Sigmoid colon (tissue), 7 donors: ENCODE results near the gene CMTM2. TPM values are rescaled to one million over a fixed set of nuclear protein-coding genes. Genes with fewer than 3 reads are reported as not detected.

ENCODE experiments used
- DNase-seq: peaks from one replicate; pipeline ENCODE4 v3.0.0-alpha.2; 2019
- H3K27ac ChIP-seq, 4 donors: fragments of 200-600 bp; sonication (generic); one replicate each; pipeline ENCODE4 v1.5.1; 2016 to 2019; ENCODE audit warnings: mild to moderate bottlenecking in 1 of 4
- H3K27me3 ChIP-seq, 3 donors: fragments of 200-600 bp; sonication (generic); one replicate each; pipeline ENCODE4 v1.5.1; 2019; ENCODE audit warnings: mild to moderate bottlenecking in 1 of 3
- H3K36me3 ChIP-seq, 4 donors: fragments of 200-600 bp; sonication (generic); one replicate each; pipeline ENCODE4 v1.5.1; 2016 to 2019
- H3K4me1 ChIP-seq, 4 donors: fragments of 200-600 bp; sonication (generic); one replicate each; pipeline ENCODE4 v1.5.1; 2017 to 2019
- H3K4me3 ChIP-seq, 4 donors: fragments of 200-600 bp; sonication (generic); one replicate each; pipeline ENCODE4 v1.5.1; 2017 to 2019; ENCODE audit warnings: mild to moderate bottlenecking in 2 of 4, moderate library complexity in 1 of 4
- H3K9me3 ChIP-seq, 4 donors: fragments of 200-600 bp in 3 of 4; sonication (generic) in 3 of 4; one replicate each; pipeline versions ENCODE4 v1.5.1 to v1.6.1; 2013 to 2019
- EP300 ChIP-seq, 4 donors: sonication (generic); formaldehyde crosslinking; IDR thresholded peaks; one replicate each; pipeline ENCODE4 v1.6.1; 2017; ENCODE audit warnings: antibody characterized with exemption in 4 of 4
- POLR2A ChIP-seq, 2 donors: fragments of 450-650 bp; IDR thresholded peaks; one replicate each; pipeline ENCODE4 v1.6.1; 2016; ENCODE audit warnings: antibody characterized with exemption in 2 of 2, mild to moderate bottlenecking in 2 of 2, moderate library complexity in 2 of 2
- POLR2AphosphoS5 ChIP-seq, 4 donors: sonication (generic); formaldehyde crosslinking; IDR thresholded peaks; one replicate each; pipeline ENCODE4 v1.6.1; 2017; ENCODE audit warnings: antibody characterized with exemption in 4 of 4
- WGBS, 2 donors: extraction: QIAGEN DNeasy Blood & Tissue Kit; methylation state at CpG; one replicate each; pipeline ENCODE4 v1.1.7; 2013; 5-methylcytosine and 5-hydroxymethylcytosine counted together
- intact Hi-C: fragments of 100-400 bp; cut with DNase I; formaldehyde crosslinking; loops from one replicate; pipeline ENCODE4 v1.15.1; 2023
- polyA plus RNA-seq, 3 donors: library from polyadenylated mRNA; stranded (reverse); fragments of 200-250 nt; gene quantifications; one replicate each; pipeline ENCODE4 v1.2.3, GENCODE V29; 2013
- total RNA-seq, 4 donors: library from RNA; depleted of rRNA; stranded (reverse); fragments of >200 nt; gene quantifications; one replicate each; pipeline ENCODE4 v1.1.0, GENCODE V29; 2016
- TF ChIP-seq, protein P1 (sequence below), 4 experiments: fragments of 450-650 bp in 3 of 4; fragments of 200-600 bp in 1 of 4; IDR thresholded peaks; one replicate each; pipeline ENCODE4 v1.5.1; 2016 to 2019; ENCODE audit warnings: antibody characterized with exemption in 4 of 4, mild to moderate bottlenecking in 3 of 4, moderate library complexity in 2 of 4
- donor health status: healthy with polysubstance abuse.
- donor health status: Bipolar disorder and iron deficiency.
- donor health status: healthy.

Gene CMTM2
- total and polyA plus RNA-seq, 7 donors, result 0.33 TPM; not detected in 6

DNA sequence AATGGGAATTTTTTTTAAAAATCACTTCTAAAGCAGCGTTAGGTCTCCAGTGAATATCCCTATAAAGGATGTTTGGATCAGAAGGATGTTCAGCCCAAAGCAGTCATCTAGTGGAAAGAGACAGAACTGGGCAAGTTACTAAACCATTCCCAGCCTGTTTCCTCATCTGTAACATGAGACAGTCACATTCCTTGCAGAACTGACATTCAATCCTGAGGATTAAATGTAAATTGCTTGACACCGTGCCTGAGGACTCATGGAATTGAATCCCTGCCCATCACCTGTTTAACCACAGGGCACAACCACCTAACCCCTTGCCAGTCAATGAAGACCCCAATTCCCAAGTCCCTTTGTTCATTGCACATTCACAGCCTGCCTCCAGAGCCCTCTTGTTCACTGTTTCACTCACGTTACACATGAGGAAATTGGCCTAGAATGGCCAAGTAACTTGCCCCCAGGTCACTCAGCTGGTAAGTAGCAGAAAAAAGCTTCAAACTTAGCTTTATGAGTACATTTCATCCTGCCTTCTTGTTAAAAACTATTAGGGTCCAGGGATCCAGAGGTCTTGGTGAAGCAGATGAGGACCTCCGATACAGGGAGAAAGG is 1.4 kb downstream of the CMTM2 start:
- Histone ChIP-seq H3K27me3 (peaks cover 11 to 33% (median 24%) of the 10 kb centered on the region in 3 donors), H3K4me3 (no peak overlapping the region), H3K36me3 (no peaks in the 10 kb centered on the region), H3K4me1 (peaks cover 0 to 13% (median 12%) of the 10 kb centered on the region in 4 donors), H3K27ac (no peak overlapping the region), H3K9me3 (no peaks in the 10 kb centered on the region)
- intact Hi-C loops, result no loop called here
- DNase-seq, result no peak
- TF ChIP-seq, protein P1, sequence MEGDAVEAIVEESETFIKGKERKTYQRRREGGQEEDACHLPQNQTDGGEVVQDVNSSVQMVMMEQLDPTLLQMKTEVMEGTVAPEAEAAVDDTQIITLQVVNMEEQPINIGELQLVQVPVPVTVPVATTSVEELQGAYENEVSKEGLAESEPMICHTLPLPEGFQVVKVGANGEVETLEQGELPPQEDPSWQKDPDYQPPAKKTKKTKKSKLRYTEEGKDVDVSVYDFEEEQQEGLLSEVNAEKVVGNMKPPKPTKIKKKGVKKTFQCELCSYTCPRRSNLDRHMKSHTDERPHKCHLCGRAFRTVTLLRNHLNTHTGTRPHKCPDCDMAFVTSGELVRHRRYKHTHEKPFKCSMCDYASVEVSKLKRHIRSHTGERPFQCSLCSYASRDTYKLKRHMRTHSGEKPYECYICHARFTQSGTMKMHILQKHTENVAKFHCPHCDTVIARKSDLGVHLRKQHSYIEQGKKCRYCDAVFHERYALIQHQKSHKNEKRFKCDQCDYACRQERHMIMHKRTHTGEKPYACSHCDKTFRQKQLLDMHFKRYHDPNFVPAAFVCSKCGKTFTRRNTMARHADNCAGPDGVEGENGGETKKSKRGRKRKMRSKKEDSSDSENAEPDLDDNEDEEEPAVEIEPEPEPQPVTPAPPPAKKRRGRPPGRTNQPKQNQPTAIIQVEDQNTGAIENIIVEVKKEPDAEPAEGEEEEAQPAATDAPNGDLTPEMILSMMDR (IDR thresholded peaks at IDR 0.05), result no peak
- 85 to 92% methylated on average over 4 of the region's 4 CpGs for WGBS, 2 donors

DNA sequence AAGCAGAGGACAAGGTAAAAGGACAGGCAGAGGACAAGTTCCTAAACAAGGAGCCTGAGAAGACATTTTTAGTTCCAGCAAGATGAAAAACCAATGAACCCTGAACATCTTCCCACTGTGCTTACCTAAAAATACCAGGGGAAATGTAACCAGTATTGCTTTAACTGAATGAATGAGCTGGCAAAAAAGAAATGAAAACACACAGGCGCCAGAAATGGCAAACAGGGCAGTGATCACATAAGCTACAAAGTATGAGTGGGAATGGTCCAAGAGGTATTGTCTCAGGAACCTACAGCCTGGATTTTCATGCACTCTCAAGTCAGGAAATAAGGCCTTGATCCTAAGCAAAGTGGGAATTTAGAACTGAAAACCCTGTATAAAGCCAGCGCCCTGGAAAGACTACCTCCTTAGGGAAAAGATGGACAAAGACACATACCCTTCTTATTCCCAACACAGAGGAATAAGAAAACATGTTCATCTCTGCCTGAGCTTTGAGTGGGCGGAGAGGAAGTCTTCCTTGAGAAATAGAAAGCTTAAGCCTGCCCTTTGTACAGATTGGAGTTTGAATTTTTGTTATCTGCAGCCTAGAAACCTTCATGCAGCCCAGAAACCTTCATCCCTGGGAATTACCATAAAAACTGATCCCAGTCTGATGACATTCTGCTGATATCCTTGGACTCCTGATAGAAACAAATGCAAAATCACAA is 2.1 kb downstream of the CMTM2 start:
- no peak for DNase-seq
- Histone ChIP-seq H3K27me3 (peaks cover 11 to 33% (median 24%) of the 10 kb centered on the region in 3 donors), H3K9me3 (no peaks in the 10 kb centered on the region), H3K27ac (no peak overlapping the region), H3K4me1 (peaks cover 0 to 13% (median 12%) of the 10 kb centered on the region in 4 donors), H3K4me3 (no peak overlapping the region), H3K36me3 (no peaks in the 10 kb centered on the region)
- TF ChIP-seq POLR2A (IDR thresholded peaks at IDR 0.05) (no peak), EP300 (IDR thresholded peaks at IDR 0.05) (no peak), POLR2AphosphoS5 (IDR thresholded peaks at IDR 0.05) (no peak)
- TF ChIP-seq, protein P1 (IDR thresholded peaks at IDR 0.05), result no peak
- WGBS, 2 donors, result 87 to 88% methylated on average over 3 of the region's 3 CpGs
- intact Hi-C loops, result no loop called here

DNA sequence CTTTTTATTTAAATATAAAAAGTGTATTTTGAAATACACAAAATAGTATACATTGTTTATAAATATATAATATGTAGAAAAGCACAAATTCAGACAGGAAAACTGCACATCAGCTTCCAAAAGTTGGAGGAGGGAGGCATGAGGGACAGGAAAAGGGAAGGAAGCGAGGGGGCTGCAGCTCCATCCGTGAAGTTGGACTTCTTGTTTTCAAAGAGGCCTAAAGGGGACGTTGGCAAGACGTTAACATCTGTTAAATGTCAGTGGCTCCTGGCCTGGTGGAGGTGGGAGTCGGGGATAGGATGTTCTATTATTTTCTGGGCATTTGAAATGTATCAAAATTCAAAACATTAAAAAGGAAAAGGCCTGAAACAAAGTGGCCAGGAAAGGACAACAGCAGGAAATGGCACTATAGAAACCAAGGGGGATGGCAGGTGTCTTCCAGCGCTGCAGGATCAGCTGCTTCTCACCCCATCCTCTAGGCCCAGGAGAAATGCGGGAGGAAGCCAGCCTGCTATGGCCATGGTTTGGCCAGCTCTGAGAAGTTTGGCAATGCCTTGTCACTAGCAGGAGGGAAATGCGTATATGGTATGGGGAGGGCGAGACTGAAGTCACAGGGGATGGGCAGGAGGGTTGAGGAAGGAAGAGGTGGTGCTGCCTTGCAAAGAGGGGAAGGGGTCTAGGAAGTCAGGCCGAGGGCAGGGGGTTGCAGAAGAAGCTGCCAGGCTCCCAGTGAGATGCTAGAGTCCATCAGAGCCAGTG is 6.4 kb downstream of the CMTM2 start:
- Histone ChIP-seq H3K27ac (no peak overlapping the region), H3K4me1 (no peaks in the 10 kb centered on the region), H3K27me3 (no peaks in the 10 kb centered on the region), H3K36me3 (no peaks in the 10 kb centered on the region), H3K9me3 (no peaks in the 10 kb centered on the region), H3K4me3 (no peak overlapping the region)
- intact Hi-C loops, result no loop called here
- DNase-seq, result no peak
- WGBS, 2 donors, result 63 to 87% methylated on average over 10 of the region's 10 CpGs
- TF ChIP-seq, protein P1 (IDR thresholded peaks at IDR 0.05), result no peak
- TF ChIP-seq POLR2AphosphoS5 (IDR thresholded peaks at IDR 0.05), result no peak
- TF ChIP-seq EP300 (IDR thresholded peaks at IDR 0.05), result no peak
- no peak for TF ChIP-seq POLR2A (IDR thresholded peaks at IDR 0.05)

DNA sequence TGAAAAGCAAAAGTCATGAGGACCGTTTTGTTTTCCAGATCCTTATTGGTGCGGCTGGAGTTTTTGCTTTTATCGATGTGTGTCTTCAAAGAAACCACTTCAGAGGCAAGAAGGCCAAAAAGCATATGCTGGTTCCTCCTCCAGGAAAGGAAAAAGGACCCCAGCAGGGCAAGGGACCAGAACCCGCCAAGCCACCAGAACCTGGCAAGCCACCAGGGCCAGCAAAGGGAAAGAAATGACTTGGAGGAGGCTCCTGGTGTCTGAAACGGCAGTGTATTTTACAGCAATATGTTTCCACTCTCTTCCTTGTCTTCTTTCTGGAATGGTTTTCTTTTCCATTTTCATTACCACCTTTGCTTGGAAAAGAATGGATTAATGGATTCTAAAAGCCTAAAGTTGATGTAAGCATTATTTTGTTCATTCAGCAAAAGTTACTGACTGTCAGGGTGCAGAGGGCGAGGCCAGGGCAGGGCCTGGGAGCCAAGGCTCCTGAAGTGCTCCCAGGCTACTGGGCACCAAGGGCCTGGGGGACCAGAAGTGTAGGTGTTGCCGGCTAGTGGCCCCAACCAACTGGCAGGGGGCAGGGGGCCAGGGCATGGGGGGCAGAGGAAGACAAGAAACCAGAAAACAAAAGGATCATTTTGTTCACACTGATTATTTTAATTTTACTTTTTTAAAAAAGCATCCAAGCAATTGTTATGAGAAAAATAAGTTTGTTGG is 8.8 kb downstream of the CMTM2 start:
- Histone ChIP-seq H3K27me3 (no peaks in the 10 kb centered on the region), H3K4me3 (no peak overlapping the region), H3K4me1 (no peaks in the 10 kb centered on the region), H3K36me3 (no peaks in the 10 kb centered on the region), H3K9me3 (no peaks in the 10 kb centered on the region), H3K27ac (peak overlapping the region in 1 of 4 donors; percentile 34)
- DNase-seq, result no peak
- WGBS, 2 donors, result 62 to 82% methylated on average over 7 of the region's 7 CpGs
- TF ChIP-seq POLR2A (IDR thresholded peaks at IDR 0.05) (no peak), POLR2AphosphoS5 (IDR thresholded peaks at IDR 0.05) (no peak), EP300 (IDR thresholded peaks at IDR 0.05) (no peak)
- TF ChIP-seq, protein P1 (IDR thresholded peaks at IDR 0.05), result no peak
- intact Hi-C loops, result no loop called here
